NCI-H2107 (cell line): Measurements from ENCODE around the gene FAR2.
"Not testable (repeated sequence)": the region's sequence is repeated elsewhere in the genome, so short reads cannot be mapped to it uniquely, and the experiment has no call there.

Experiments used
- DNase-seq: peaks from one replicate; lab custom pipeline; 2025; lab: John Stamatoyannopoulos, UW

The FAR2 gene

DNA sequence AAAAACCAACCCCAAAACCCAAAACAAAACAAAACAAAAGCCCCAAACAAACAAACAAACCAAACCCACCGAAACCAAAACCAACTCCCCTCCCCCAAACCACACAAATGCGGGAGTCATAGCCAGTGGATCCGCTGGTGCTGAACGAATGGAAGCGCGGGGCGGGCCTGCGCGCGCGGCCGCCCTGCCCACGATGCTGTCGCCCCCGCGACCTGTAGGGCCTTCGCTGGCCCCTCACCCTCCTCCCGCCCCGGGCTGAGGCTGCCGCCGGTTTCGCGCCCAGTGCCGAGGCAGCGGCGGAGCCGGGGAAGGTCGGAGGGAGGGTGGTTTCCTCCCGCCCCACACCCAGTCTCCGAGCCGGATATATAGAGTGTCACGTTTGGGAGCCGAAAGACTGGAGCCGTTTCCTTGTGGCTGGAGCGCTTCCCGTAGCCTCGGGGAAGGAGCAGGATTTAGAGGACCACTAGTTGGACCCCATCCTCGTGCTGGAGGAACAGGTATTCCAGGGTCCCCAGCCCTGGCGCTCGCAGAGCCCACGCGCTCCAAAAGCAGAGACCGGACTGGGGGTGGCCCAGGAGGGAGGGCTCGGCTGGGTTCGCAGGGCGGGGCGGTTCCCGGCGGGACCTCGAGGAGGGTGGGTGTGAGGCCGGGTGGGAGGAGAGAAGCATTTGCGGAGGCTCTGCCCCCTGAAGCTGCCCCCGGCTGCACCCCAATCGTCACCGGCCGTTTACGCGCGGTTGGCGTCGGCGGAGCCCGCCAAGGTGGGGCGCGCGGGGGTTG is at the start of gene FAR2:
Gene FAR2 (plus strand): TSS at position 368 of the 780 bp plus-strand sequence. CDS start 121,172 bp downstream, outside the sequence.
- DNase-seq, result peak; percentile 75

DNA sequence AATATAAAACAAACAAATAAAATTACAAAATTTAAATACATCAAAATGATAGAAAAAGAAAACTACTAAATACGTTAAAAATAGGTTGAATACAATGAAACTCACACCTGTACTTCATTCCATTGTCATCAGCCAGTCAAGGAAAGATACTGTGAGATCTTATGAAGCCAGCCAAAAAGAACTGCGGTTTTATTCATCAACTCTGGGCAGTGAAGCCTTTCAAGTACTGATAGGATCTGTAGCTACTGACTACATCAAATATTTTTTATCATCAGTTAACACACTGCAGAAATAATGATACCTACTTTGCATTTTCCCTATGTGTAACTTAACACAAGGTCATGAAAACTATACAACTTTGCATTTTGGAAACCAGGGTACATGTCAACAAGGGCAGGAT is 46.3 kb upstream of the FAR2 start:
- DNase-seq, result no peak

DNA sequence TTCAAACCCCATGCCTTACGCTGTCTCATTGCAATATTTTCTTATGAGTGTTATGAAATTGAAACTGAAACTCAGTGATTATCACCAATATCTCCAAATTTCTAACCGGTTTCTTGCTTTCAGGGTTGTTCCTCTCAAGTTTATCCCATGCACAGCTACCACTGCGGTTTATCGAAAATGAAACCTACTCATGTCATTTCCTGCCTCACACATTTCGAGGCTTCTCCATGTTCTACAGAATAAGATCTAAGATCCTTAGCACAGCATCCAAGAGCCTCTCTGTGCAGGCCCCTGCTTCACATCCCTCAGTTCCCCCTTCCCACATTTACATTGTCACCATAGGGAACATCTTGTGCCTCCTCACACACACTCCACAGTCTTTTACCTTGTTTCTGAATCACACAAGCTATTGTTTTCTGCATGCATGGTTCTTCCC is 45.5 kb upstream of the FAR2 start:
- no peak for DNase-seq

DNA sequence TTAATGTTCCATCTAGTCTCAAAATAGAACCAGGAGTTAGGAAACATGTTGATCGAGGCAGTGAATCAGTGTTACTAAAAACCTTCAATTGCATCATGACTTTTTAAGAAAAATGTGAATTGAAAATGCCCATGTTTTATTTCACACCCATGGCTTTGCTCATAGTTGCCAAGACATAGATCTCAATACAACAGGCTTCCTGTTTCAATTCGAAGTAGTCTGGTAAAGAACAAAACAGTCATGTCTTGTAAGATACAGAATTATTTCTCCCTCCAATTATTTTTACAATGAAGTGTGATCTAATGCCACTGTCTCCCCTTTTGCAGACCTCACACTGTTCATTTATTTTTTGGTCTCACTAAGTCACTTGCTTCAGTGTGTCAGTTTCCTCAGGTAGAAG is 44.6 kb upstream of the FAR2 start:
- no peak for DNase-seq

DNA sequence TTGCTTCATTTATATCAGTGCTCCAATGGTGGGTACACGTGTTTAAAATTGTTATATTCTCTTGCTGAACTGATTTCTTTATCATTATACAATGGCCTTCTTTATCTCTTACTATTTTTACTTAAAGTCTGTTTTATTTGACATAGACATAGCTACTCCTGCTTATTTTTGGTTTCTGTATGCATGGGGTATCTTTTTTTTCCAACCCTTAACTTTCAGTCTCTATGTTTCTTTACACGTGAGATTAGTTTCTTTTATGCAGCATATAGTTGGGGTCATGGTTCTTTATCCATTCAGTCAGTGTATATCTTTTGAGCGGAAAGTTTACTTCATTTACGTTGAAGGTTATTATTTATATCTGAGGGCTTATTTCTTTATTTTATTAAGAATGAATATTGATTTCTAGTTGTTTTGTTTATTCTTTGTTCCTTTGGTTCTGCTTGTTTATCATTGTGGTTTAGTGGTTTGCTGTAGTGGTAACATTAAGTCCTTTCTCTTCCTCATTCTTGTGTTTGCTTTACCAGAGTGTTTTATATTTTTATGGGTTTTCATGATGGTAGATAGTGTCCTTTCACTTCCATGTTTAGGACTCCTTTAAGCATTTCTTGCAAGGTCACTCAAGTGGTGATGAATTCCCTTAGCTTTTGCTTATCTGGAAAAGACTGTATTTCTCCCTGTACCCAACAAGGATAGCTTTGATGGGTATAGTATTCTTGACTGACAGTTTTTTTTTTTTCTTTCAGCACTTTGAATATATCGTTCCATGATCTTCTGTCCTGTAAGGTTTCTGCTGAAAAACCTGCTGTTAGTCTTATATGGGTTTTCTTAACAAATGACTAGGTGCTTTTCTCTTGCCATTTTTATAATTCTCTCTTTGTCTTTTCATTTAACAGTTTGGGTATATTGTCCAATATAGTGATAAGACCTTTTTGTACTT is 38.3 kb upstream of the FAR2 start:
- no peak for DNase-seq

DNA sequence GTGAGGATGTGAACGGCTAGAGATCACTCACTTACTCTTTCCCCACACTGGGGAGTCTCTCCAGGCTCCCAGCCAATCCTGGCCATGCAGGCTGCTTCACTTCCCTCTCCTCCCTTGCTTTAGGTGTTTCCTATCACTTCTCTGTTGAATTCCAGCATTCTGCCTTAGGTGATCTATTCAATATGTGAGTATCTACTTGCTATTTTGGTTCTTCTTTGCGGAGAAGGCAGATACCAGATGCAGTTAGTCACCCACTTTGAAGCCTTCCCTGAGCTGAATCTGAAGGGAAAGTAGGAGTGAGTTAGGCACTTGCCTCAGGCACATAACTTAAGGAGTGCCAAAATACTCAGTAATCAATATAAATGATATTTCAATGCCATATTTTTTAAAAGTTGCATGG is 36.0 kb upstream of the FAR2 start:
- DNase-seq, result no peak

DNA sequence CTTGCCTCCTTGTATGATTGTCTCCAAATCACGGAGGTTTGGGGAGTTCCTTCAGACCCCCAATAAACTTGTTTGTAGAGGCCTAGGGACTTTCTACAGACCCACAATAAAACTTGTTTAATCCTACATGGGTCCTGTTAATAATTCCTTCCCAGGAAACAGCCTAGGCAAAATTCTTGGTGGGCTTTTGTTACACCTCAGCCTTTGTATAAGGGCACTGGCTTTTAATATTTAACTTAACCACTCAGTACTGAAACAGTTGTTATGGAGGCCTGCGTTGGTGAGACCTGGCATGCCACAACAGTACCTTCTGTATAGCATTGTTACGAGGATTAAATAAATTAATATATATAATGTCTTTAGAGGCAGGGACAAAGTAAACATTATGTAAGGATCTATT is 32.7 kb upstream of the FAR2 start:
- no peak for DNase-seq

DNA sequence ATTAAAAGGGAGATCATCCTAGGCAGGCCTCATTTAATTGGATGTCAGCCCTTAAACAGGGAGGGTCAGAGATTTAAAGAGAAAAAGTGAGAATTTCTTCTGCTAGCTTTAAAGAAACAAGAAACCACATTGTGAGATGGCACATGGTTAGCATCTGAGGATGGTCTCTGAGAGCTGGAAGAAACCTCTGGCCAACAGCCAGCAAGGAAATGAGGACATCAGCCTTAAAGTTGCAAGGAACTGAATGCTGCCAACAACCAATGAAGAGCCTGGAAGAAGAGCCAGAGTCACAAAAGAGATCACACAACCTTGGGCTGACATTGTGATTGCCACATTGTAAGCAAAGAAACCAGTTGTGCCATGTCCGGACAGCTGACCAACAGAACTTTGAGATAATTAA is 17.5 kb upstream of the FAR2 start:
- no peak for DNase-seq

DNA sequence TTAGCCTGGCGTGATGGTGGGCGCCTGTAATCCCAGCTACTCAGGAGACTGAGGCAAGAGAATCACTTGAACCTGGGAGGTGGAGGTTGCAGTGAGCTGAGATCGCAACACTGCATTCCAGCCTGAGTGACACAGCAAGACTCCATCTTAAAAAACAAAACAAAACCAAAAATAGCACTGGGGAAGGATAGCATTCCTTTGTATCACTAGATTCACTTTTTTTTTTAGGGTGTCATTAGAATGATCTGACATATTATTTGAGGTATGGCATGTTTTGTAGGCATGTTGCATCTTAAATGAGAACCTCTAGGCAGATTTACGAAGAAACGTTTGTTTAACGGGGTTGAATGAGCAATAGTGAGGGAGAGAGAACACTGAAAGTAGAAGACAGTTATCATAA is 16.8 kb upstream of the FAR2 start:
- DNase-seq, result no peak

DNA sequence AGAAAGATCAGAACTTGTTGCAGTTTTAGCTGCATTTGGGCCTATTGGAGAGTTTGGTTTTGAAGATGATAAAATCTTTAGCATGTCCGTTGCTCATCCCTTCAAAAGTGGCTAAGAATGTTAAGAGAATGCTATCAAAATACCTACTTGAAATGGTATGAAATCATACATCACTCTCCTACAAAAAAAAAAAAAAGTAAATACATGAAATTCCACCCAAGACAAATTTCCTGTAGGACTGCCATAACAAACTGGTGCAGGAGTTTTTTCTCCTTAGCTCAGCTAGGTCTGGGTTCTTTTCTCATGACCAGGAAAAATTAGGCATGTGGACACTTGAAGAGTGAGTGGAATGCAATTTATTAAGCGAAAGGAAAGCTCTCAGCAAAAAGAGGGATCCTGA is 15.9 kb upstream of the FAR2 start:
- DNase-seq, result no peak

DNA sequence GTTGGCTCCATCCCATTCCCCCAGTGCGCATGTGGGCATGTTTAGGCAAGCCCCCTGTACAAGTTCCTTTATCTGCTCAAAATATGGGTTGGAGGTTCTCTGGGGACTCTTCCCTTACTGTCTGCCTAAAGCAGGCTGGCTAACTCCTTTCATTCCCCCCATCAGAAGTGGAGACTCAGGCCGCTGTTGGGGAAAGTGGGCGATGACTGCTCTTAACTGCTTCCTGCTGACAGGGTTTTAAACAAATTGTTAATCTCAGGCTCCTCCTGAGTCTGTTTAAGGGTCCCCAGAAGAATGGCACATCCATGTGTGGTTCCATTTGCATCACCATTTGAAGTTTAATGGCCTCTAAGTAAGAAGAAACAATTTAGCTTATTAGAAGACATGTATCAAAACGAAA is 15.4 kb upstream of the FAR2 start:
- no peak for DNase-seq

DNA sequence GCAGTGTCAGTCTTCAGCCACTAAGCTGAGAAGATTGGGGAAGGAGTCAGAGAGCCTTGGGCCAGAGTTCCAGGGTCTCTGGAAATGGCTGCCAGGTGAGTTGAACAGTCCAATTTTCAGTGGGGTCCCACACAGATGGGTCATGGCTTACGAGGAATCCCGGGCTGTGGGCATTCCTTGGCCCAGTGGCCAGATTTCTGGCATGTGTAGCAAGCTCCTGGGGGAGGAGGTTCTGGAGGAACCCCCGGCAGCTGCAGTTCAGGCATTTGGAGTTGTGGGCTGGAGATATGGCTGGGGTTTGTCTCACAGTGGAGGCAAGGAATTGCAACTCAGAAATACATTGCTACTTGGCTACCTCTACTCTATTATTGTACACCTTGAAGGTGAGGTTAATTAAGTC is 10.8 kb upstream of the FAR2 start:
- DNase-seq, result not testable (repeated sequence)

DNA sequence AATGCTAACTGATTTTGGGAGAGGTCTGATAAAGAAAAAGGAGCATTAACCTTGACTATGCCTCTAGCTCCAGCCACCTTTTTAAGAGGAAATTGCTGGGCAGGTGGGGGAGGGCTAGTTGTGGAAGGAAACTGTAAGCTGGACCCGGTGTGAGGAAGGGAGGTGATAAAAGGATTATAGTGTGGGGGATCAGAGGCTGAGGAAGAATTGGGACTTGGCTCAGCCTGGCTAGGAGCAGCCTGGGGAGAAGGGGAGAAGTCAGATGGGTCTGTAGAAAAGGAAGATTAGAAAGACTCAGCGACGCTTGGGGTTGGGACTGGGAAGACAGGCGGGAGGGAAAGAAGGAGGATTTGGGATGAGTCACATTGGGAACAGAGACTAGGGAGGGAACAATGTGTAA is 10.2 kb upstream of the FAR2 start:
- not testable (repeated sequence) for DNase-seq

DNA sequence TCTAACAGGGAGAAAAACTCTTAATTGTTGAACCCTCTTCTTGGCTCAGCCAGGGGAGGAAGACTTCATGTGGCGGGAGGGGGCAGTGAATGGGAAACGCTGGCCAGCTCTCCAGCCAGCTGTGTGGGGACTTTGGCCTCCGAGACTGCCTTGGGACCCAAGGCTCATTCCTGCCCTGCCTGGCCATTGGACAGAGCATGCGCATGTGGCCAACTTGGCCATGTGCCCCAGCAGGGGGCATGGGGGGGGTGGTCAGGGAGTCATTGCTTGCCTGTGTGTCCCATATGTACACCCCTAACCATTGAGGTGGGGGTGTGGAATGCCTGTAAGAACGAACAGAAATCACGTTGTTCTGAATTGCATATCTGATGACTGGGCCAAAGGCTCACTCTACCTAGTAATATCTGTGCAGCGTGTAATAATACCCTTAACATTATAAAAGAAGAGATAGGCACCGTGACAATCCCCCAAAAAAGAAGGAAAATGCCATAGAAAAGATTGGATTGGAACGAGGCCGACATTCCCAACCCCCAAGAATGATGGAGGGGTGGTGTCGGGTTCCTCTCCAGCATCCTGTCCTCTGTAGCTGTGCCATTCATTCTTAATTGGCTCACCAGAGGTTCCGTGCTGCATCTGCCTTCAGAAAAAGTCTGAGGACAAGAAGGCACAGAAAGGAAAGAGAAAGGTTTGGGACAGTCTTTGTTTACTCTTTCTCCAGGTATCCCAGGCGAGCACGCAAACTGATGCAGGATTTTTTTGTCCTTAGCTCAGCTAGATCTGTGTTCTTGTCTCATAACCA is 3.5 kb upstream of the FAR2 start:
- no peak for DNase-seq

DNA sequence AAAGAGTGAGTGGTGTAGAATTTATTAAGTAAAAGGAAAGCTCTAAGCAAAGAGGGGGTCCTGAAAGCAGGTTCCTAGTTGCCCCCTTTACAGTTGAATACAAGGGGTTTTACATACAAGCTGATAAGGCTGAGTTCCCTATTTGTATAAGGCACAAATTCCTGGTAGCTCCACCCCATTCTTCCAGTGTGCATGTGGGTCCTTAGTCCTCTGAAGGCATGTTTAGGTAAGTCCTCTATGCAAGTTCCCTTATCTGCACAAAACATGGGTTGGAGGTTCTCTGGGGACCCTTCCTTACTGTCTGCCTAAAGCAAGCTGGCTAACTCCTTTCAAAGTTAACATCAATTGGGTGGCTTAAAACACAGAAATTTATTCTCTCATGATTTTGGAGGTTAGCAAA is 2.9 kb upstream of the FAR2 start:
- no peak for DNase-seq

DNA sequence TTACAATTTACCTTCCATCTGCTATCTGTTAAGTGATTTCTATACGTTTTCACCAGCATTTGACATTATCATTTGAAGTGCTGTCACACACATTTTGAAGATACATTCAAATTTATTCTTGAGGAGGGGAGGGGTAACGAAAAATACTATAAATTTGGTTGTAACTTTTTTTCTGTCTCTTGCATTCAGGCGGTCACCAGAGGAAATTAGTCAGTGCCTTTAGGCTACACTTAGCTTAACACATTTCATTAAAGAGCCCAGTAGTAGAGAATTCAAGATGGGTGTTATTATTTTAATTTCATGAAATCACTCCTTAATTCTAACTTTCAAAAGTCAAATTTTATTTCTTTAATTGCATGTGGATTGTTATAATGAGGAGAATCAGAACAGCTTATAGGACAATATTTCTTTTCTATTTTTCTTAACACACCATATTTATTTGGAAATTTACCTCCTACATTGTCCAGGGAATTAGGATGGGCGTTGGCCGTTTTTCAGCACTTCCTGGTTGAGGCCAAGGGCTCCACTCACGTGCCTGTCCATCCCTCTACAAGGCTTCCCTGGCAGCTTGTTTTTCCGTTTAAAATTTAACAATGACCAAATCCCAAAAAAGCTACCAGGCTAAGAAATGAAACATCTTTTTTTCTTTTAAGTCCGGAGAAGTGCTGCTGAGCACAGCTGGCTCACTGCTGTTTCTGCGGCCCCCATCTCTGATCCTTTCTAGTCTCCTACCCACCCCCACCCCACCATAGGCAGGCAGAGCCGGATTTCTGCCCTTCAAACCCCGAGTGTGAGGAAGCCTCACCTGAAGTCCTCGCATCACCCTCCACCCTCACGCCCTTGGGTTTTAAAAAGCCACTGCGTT is 1.1 kb upstream of the FAR2 start:
- no peak for DNase-seq

DNA sequence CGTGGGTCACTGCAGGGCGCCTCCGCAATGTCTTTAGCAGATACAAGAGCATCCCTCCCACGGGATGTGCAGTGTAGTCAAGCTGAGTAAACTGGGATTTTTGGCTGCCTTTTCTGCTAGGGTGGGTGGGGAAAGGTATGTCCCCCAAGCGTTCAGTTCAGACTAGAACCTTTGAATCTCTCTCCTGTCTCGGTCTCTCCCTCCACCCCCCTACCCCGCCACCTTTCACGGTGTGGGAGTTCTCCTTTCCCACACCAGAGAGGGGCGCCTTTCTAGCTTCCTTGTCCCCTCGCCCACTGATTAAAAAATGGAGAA is 525 bp upstream of the FAR2 start:
- DNase-seq, result no peak

DNA sequence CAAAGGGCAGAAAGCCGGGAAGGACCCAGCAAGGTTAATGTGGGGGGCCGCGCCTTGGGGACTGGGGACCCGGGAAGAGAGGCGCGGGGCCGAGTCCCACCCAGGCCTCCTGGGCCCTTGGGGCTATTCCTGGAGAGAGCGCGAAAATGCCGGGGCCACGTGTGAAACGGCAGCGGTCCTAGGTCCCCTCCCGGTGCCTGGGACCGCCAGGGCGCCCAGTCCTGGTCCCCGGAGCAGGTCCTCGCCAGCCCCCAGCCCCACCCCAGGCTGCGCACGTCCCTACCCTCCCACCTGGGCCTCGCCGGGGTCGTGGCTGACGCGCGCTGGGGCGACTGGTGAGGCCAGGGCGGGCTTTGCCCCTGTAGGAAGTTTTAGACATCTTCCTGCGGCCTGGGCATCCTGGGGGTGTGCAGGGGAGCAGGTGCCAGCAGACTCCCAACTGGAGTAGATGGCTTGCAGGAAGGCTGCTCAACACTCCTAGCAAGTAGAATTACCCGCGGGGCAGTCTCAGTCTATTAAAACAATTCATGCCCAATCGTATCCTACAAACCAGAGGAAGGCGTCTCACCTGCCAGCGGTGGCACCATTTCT is 708 bp downstream of the FAR2 start:
- peak; percentile 68 for DNase-seq

DNA sequence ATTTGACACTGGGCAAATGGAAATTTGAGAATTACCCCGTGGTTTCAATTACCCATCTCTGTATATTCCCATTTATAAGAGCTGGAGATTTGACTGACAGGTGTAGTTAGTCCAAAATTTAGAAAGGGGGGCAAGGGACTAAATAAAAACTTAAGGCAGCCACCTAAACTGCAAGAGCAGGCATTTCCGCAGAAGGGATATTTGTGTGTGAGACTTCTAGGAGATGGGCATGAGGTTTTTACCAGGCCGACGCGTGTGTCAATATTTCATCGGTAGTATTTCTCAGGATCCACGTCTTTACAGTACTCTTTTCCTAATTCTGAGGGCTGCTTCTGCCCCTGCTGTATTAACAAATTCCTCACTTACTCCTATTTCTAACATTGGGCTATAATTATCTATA is 1.4 kb downstream of the FAR2 start:
- no peak for DNase-seq

DNA sequence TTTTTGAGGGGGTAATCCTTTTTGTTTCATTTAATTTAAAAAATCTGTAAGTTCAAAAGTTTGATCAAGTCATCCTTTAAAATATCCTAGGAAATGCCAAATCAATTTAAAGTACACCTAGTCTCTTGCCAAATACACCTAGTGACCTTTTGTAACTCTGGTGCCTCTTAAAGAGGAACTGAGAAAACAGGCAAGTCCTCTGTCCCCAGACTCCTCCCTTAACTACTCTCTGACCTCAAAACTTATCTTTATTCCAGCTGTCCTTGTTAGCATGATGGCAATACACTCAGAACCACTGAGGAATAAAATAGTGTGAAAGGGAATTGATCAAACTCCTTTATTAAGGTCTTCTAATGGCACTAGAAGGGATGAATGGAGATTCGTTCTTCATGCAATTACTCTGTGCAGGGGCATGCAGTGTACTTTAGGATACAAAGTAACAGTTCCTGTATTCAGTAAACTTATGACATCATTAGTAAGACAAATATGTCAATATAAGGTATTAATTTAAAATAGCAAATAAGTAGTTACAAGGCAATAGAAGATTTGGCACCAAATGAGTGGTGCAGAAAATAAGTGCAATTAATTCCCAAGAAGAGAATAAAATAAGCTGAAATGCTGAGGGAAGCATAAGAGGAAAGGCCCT is 3.3 kb downstream of the FAR2 start:
- no peak for DNase-seq
